SK-MEL-5 (cell line): ENCODE results near the gene LRRC43. TPM values are rescaled to one million over a fixed set of nuclear protein-coding genes. Genes with fewer than 3 reads are reported as not detected.

Experiments used
- DNase-seq: peaks from one replicate; pipeline ENCODE4 v3.0.0-alpha.2; 2016; ENCODE audit warnings: low read depth, low spot score
- in situ Hi-C: cut with HindIII; loops from 2 replicates; pipeline ENCODE4 v1.10.0; 2016; ENCODE audit warnings: low sequenced_read_pairs, high pct_unique_total_duplicates, low pct_unique_long_range_greater_than_20kb
- total RNA-seq: library from RNA; depleted of rRNA; stranded (reverse); fragments of >200 nt; shearing (Covaris generic); gene quantifications from 2 replicates; pipeline ENCODE4 v1.2.3, GENCODE V29; 2014

LRRC43 gene
- total RNA-seq, 1 experiment from 2014 or later, result not detected

- in situ Hi-C loops, result no loop called here
- peak; percentile 66 for DNase-seq
These were observed 20.6 kb downstream of the LRRC43 start, which contains the start of gene B3GNT4 for GRCh38 chr12:122203301-122204166. Gene B3GNT4 (plus strand): TSS chr12:122203709. CDS start chr12:122204619, 910 bp downstream.

- in situ Hi-C loops, result no loop called here
- no peak for DNase-seq
These were observed 21.5 kb downstream of the LRRC43 start for GRCh38 chr12:122204167-122205052.

- DNase-seq, result no peak
- in situ Hi-C loops, result no loop called here
These were observed 22.4 kb downstream of the LRRC43 start for GRCh38 chr12:122205053-122205925.

GRCh38 chr12:122206111-122206881, 23.4 kb downstream of the LRRC43 start:
- in situ Hi-C loops, result no loop called here
- DNase-seq, result no peak

- in situ Hi-C loops, result no loop called here
These were observed 24.1 kb downstream of the LRRC43 start for GRCh38 chr12:122206976-122207375.

GRCh38 chr12:122207391-122207790, 24.5 kb downstream of the LRRC43 start:
- DNase-seq, result no peak
- in situ Hi-C loops, result no loop called here

More at GRCh38 chr12:122206976-122207375, 24.1 kb downstream of the LRRC43 start:
- DNase-seq, result no peak

GRCh38 chr12:122208073-122208820, 25.3 kb downstream of the LRRC43 start:
- in situ Hi-C loops, result no loop called here
- DNase-seq, result no peak

GRCh38 chr12:122215771-122216170, 32.8 kb downstream of the LRRC43 start:
- no peak for DNase-seq
- in situ Hi-C loops, result no loop called here

- in situ Hi-C loops, result no loop called here
- no peak for DNase-seq
These were observed 33.5 kb downstream of the LRRC43 start for GRCh38 chr12:122216445-122216844.

GRCh38 chr12:122225683-122226365, 42.9 kb downstream of the LRRC43 start, which contains the start of gene DIABLO:
Gene DIABLO (minus strand): TSS chr12:122226052. CDS start chr12:122226014, 38 bp downstream.
- in situ Hi-C loops, result no loop called here

GRCh38 chr12:122226366-122227125, 43.6 kb downstream of the LRRC43 start:
- DNase-seq, result no peak
- in situ Hi-C loops, result no loop called here

More at GRCh38 chr12:122225683-122226365, 42.9 kb downstream of the LRRC43 start, which contains the start of gene DIABLO:
- peak; percentile 99 for DNase-seq

- in situ Hi-C loops, result no loop called here
- DNase-seq, result no peak
These were observed 44.4 kb downstream of the LRRC43 start for GRCh38 chr12:122227341-122227740.

GRCh38 chr12:122228092-122228491, 45.2 kb downstream of the LRRC43 start:
- no peak for DNase-seq
- in situ Hi-C loops, result no loop called here

- in situ Hi-C loops, result no loop called here
- DNase-seq, result no peak
These were observed 47.9 kb downstream of the LRRC43 start for GRCh38 chr12:122230798-122231197.

- DNase-seq, result no peak
- in situ Hi-C loops, result no loop called here
These were observed 49.8 kb downstream of the LRRC43 start for GRCh38 chr12:122232691-122233090.
